HepG2 (cell line): ENCODE results near the gene KLF13. TPM values are rescaled to one million over a fixed set of nuclear protein-coding genes. Genes with fewer than 3 reads are reported as not detected.

Experiments
- FOXP1 ChIP-seq, 2 experiments: fragments of 450-650 bp in 1 of 2; IDR thresholded peaks; 2 replicates each; pipeline ENCODE4 v1.6.1; 2017 to 2018; ENCODE audit warnings: antibody characterized with exemption in 1 of 2
- KDM5B ChIP-seq: sonication (generic); formaldehyde crosslinking; IDR thresholded peaks from 2 replicates; pipeline ENCODE4 v1.4.0; 2020; ENCODE audit warnings: missing genetic modification reagents, mild to moderate bottlenecking, borderline replicate concordance
- NONO ChIP-seq, 2 experiments: fragments of 450-650 bp in 1 of 2; sonication (generic) in 1 of 2; formaldehyde crosslinking in 1 of 2; IDR thresholded peaks in 1 of 2; conservative IDR thresholded peaks in 1 of 2; 2 replicates each; pipeline versions ENCODE4 v1.6.1 to v1.8.0; 2017 to 2022; ENCODE audit warnings: mild to moderate bottlenecking in 1 of 2, missing genetic modification reagents in 1 of 2, moderate library complexity in 1 of 2
- PHF21A ChIP-seq: sonication (generic); formaldehyde crosslinking; IDR thresholded peaks from 2 replicates; pipeline ENCODE4 v1.5.0; 2020; ENCODE audit warnings: mild to moderate bottlenecking, missing genetic modification reagents
- RBM39 ChIP-seq: fragments of 200-400 bp; formaldehyde crosslinking; IDR thresholded peaks from one replicate; pipeline ENCODE4 v1.6.1; 2018; ENCODE audit warnings: antibody characterized with exemption, mild to moderate bottlenecking, low read depth, low read length; ENCODE audit not compliant: poor library complexity, severe bottlenecking
- ZBTB42 ChIP-seq: sonication (generic); formaldehyde crosslinking; IDR thresholded peaks from 2 replicates; pipeline ENCODE4 v1.5.0; 2020; ENCODE audit warnings: mild to moderate bottlenecking, missing genetic modification reagents
- ZBTB7B ChIP-seq: sonication (generic); formaldehyde crosslinking; IDR thresholded peaks from 2 replicates; pipeline ENCODE4 v1.4.0; 2020; ENCODE audit warnings: missing genetic modification reagents
- ZNF34 ChIP-seq: sonication (generic); formaldehyde crosslinking; IDR thresholded peaks from 2 replicates; pipeline ENCODE4 v1.4.0; 2020; ENCODE audit warnings: mild to moderate bottlenecking, missing genetic modification reagents, borderline replicate concordance
- ZNF446 ChIP-seq: sonication (generic); formaldehyde crosslinking; IDR thresholded peaks from 2 replicates; pipeline ENCODE4 v1.5.0; 2020; ENCODE audit warnings: mild to moderate bottlenecking, missing genetic modification reagents
- ZNF703 ChIP-seq: sonication (generic); formaldehyde crosslinking; IDR thresholded peaks from 2 replicates; pipeline ENCODE4 v1.5.1; 2020; ENCODE audit warnings: missing genetic modification reagents, mild to moderate bottlenecking, moderate library complexity, borderline replicate concordance
- polyA plus RNA-seq, 8 experiments: library from polyadenylated mRNA; depleted of rRNA in 3 of 8; stranded (reverse) in 7 of 8; unstranded in 1 of 8; fragments of >200 nt; fragmentation: Illumina TruSeq in 4 of 8; extraction: Trizol in 4 of 8; gene quantifications; 2 replicates each; pipeline versions ENCODE4 v1.2.1 to v1.2.3, GENCODE V29; 2011 to 2016; ENCODE audit warnings: low read depth in 4 of 8, missing spikeins in 1 of 8, mixed read lengths in 1 of 8; ENCODE audit not compliant: insufficient read depth in 1 of 8
- total RNA-seq, 5 experiments: library from RNA; depleted of rRNA; stranded (reverse); fragments of >200 nt; fragmentation: Illumina TruSeq; extraction: Trizol; gene quantifications; 2 replicates each; pipeline ENCODE4 v1.2.3, GENCODE V29; 2016; ENCODE audit warnings: low read depth in 1 of 5
- TF ChIP-seq, protein P1 (sequence below): sonication (generic); formaldehyde crosslinking; IDR thresholded peaks from 2 replicates; pipeline ENCODE4 v1.5.0; 2020; ENCODE audit warnings: mild to moderate bottlenecking, missing genetic modification reagents
- TF ChIP-seq, protein P2 (sequence below): IDR thresholded peaks from 2 replicates; pipeline ENCODE4 v1.6.1; 2016; ENCODE audit warnings: control low read depth
- TF ChIP-seq, protein P3 (sequence below): sonication (generic); formaldehyde crosslinking; IDR thresholded peaks from 2 replicates; pipeline ENCODE4 v1.4.0; 2020; ENCODE audit warnings: missing genetic modification reagents

KLF13 gene
- total and polyA plus RNA-seq, 2 of the 13 experiments (the other 11 are each of a cell fraction or from before 2014, with no cell fraction given): 16.8 to 25.1 TPM

DNA sequence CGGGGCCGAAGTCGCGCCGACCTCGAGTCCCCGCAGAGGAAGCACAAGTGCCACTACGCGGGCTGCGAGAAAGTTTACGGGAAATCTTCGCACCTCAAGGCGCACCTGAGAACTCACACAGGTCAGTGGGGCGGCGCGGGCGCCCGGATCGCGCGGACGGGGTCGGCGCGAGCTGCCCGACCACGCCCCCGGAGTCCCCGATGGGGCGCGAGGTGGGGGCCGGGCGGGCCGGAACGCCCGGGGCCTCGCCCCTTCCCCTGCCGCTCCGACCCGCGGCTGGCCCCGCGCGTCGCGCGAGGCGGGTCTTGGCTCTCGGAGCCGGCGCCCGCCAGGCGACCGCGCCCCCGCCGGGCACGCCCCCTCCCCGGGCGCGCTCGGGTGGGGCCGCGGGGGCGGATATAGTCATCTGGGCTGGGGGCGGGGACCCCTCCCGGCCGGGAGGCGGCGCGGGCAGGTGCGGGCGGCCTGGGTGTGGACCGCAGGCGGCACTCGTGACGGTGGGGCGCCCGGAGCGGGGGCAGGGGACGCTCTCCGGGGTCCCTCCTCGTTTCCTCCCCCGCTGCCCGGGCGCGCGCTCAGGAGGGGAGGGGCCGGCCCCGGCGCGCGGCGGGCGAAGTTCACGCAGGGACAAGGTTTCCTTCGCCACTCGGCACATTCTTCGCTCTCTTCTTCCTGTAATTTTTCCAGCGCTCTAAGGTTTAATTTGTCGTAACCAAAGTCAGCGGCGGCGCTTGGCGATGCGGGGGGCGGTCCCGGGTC, 1.2 kb downstream of the KLF13 start (continued):
- TF ChIP-seq ZNF446 (CRISPR knock-in tag): 0 out of 2 replicates have a peak, but pooled peaks have one; percentile 5
- TF ChIP-seq KDM5B (CRISPR knock-in tag): no peak
- no peak for TF ChIP-seq ZNF703 (CRISPR knock-in tag)
- TF ChIP-seq FOXP1 (IDR thresholded peaks at IDR 0.05): no peak
- TF ChIP-seq FOXP1 (CRISPR knock-in tag; IDR thresholded peaks at IDR 0.05): no peak
- TF ChIP-seq, protein P1, sequence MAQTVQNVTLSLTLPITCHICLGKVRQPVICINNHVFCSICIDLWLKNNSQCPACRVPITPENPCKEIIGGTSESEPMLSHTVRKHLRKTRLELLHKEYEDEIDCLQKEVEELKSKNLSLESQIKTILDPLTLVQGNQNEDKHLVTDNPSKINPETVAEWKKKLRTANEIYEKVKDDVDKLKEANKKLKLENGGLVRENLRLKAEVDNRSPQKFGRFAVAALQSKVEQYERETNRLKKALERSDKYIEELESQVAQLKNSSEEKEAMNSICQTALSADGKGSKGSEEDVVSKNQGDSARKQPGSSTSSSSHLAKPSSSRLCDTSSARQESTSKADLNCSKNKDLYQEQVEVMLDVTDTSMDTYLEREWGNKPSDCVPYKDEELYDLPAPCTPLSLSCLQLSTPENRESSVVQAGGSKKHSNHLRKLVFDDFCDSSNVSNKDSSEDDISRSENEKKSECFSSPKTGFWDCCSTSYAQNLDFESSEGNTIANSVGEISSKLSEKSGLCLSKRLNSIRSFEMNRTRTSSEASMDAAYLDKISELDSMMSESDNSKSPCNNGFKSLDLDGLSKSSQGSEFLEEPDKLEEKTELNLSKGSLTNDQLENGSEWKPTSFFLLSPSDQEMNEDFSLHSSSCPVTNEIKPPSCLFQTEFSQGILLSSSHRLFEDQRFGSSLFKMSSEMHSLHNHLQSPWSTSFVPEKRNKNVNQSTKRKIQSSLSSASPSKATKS (CRISPR knock-in tag): no peak
- TF ChIP-seq, protein P2, sequence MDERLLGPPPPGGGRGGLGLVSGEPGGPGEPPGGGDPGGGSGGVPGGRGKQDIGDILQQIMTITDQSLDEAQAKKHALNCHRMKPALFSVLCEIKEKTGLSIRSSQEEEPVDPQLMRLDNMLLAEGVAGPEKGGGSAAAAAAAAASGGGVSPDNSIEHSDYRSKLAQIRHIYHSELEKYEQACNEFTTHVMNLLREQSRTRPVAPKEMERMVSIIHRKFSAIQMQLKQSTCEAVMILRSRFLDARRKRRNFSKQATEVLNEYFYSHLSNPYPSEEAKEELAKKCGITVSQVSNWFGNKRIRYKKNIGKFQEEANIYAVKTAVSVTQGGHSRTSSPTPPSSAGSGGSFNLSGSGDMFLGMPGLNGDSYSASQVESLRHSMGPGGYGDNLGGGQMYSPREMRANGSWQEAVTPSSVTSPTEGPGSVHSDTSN (CRISPR knock-in tag): no peak
- TF ChIP-seq ZBTB42: no peak
- TF ChIP-seq, protein P3, sequence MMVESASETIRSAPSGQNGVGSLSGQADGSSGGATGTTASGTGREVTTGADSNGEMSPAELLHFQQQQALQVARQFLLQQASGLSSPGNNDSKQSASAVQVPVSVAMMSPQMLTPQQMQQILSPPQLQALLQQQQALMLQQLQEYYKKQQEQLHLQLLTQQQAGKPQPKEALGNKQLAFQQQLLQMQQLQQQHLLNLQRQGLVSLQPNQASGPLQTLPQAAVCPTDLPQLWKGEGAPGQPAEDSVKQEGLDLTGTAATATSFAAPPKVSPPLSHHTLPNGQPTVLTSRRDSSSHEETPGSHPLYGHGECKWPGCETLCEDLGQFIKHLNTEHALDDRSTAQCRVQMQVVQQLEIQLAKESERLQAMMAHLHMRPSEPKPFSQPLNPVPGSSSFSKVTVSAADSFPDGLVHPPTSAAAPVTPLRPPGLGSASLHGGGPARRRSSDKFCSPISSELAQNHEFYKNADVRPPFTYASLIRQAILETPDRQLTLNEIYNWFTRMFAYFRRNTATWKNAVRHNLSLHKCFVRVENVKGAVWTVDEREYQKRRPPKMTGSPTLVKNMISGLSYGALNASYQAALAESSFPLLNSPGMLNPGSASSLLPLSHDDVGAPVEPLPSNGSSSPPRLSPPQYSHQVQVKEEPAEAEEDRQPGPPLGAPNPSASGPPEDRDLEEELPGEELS (CRISPR knock-in tag): no peak
- TF ChIP-seq PHF21A (CRISPR knock-in tag): no peak
- TF ChIP-seq NONO (IDR thresholded peaks at IDR 0.05): no peak
- 0 out of 2 replicates have a peak, but pooled peaks have one; percentile 14 for TF ChIP-seq NONO (CRISPR knock-in tag; conservative IDR thresholded peaks at IDR 0.05)
- no peak; the same call in 1 of the 2 replicates for TF ChIP-seq ZBTB7B (CRISPR knock-in tag)
- no peak for TF ChIP-seq RBM39
- no peak for TF ChIP-seq ZNF34
